Colon (tissue), 2 donors: Measurements from ENCODE around the gene TOM1L1.
A peak's percentile ranks its signal among the peaks of the same experiment; 100 is the strongest.

Experiments
- FAIRE-seq: peaks from 2 replicates; lab custom pipeline; 2012; peaks lifted over from hg19 to GRCh38; lab: Jason Lieb, UNC
- donor health status: control.
- donor health status: control.

TOM1L1 gene

DNA sequence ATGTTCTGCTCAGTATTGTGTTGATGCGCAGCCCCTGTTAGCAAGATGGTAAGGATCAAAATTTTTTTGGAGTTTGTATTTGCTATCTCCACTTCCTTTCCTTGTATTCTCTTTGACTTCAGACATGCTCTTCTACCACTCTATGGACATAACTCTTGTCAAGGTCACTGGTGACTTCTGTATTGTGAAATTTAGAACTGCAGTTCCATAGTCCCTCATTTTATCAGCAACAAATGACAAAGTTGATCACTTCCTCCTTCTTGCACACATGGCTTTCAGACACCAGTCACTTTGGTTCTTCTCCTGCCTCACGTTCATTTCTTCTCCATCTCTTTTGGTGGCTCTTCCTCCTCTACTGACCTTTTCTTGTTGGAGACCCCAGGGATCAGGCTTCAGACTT is 46.7 kb downstream of the TOM1L1 start:
- no peak for FAIRE-seq

DNA sequence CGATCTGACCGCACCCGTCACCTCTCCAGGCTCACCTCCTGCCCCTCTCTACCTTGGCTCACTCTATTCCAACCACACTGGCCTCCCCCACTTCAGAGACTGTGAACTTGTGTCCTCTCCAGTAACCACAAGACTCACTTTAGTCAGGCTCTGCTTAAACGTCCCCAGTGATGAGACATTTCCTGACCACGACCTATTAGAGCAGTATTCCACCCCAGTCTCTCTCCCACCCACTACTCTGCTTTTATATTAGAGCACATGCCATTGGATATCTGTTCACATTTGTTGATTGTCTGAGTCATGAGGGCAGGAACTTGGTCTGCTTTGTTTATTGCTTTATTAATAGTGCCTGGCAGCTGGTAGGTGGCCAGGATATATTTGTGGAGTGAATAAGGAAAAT is 47.7 kb downstream of the TOM1L1 start:
- no peak for FAIRE-seq

DNA sequence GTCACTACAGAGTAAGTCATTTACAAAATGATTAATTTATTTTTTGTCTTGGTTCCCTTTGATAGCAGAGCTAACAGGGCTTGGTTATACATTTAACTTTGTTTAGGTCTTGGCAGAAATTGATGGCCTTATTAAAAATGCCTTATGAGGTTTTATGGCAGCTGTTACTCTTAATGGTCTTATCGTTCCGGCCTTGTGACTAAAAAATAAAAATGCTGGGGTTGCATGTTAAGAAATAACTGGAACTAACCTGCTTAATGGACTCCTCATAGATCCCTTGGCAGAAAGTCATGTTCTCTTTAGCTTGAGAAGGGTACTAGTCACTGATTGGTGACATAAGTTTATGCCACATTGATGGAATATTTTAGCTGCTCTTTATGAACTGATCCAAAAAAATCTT is 49.5 kb downstream of the TOM1L1 start:
- FAIRE-seq: no peak

DNA sequence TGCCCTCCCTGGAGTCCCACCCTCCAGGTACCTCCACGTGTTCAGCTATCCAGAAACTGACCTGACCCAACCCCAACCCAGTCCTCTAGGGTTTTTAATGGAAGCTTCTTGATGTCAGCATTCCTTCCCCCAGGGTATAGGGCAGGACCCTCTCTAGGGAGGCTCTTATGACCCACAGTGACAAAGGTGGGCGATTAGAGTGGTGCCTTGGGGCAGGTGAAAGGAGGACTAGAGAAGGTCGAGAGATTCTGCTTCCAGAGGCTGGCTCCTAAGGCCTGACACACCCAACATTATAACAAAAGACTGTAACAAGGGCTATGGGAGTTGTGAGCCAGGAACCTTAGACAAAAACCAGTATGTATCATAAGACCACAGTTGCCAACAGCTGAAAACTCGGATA is 50.6 kb downstream of the TOM1L1 start:
- no peak for FAIRE-seq

DNA sequence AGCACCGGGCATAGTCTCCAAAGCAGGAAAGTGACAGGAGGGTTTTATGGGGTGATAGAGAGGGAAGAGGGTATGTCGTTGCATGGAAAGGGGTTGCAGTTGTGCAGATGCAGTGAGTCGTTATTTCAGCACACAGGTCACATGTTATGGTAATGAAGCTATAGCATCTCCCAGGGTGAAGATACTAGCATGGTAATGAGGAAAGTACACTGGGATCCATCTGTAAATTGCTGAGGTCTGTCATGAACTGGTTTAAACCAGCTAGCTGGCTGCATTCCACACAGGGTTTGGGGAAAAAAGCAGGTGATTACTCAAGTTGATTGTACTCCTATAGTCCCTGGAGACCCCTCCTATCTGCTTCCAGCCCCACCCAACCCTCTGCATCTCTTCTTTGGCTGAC is 56.1 kb downstream of the TOM1L1 start:
- FAIRE-seq: no peak

DNA sequence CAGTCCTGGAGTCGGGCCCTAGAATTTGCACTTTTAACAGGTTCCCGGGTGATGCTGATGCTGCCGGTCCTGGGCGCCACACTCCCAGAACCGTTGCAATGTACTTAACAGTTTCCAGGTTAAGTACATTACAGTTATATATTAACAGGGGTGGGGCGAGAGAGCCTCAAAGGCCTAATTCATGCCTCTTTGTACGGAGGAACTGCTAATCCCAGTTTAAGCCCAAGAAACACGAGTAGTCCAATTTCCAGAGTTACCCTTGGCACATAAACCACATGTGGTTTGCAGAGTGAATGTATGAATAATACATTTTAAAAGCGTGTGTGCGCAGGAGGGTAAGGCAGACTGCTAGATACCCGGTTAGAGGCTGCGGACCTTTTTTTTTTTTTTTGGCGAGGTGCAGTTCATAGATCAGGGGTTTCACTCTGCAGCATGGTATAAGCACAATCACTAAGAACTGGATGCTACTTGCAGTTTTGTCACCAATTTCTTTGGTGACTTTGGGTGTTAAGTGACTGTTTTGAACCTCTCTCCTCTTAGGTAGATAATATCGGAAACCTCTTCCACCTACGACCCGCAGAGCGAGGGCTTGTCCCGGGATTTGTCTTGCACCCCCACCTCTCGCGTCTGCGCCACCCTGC is 67.1 kb downstream of the TOM1L1 start:
- FAIRE-seq: no peak

DNA sequence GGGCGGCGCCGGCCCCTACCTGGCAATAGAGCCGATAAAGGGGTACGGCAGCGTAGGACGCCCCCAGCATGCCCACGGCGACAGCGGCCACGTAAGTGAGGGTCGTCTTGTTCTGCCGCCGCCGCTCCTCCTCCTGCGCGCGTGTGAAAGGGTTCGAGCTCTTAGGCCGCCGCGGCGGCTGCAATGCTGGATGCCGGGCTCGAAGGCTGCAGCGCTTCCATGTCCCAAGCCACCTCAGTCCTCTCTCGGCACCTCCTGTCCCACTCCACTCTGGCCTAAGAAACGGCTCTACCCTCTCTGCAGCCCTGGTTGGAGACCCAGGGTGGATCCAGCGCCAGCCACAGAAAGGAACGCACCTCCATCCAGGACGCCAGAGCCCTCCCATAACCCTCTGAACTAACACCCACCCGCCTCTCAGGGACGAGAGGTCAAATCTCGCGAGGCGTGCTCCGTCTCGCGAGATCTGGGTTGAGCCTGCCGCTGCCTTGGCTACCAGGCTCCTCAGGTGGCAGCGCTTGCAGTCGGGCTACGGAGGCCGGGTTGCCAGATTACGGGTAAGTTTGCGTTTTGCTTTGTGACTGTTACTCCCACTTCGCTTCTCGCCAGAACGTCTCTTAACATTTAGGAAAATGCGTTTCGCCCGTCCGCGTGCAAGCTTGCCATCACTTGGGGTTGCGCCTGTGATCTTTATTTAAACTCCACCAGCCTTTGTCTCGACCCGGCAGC is 67.8 kb downstream of the TOM1L1 start, which contains the start of the genes COX11 and STXBP4:
Gene COX11, minus strand, starts transcription at position 393 of the 726 bp plus-strand sequence. Its CDS starts 8 bp downstream, at position 385.
Gene STXBP4, plus strand, starts transcription at position 504 of the 726 bp plus-strand sequence. CDS start 17,455 bp downstream, outside the sequence.
- no peak for FAIRE-seq

DNA sequence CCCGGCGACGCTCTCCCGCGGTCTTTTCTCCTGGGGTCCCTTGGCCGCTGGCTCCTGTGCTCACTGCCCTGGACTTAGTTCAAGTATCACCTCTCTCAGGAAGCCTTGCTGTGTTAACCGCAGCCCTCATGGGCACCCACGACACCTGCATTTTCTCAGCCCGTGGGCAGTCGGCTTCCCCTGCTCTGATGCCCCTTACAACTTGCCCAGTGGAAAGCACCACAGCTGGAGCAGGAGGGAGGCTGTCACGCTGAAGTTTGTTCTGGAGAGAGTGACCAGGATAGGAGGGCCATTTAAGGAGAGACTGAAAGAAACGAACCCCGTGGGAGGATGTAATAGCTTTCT is 68.3 kb downstream of the TOM1L1 start:
- FAIRE-seq: no peak

DNA sequence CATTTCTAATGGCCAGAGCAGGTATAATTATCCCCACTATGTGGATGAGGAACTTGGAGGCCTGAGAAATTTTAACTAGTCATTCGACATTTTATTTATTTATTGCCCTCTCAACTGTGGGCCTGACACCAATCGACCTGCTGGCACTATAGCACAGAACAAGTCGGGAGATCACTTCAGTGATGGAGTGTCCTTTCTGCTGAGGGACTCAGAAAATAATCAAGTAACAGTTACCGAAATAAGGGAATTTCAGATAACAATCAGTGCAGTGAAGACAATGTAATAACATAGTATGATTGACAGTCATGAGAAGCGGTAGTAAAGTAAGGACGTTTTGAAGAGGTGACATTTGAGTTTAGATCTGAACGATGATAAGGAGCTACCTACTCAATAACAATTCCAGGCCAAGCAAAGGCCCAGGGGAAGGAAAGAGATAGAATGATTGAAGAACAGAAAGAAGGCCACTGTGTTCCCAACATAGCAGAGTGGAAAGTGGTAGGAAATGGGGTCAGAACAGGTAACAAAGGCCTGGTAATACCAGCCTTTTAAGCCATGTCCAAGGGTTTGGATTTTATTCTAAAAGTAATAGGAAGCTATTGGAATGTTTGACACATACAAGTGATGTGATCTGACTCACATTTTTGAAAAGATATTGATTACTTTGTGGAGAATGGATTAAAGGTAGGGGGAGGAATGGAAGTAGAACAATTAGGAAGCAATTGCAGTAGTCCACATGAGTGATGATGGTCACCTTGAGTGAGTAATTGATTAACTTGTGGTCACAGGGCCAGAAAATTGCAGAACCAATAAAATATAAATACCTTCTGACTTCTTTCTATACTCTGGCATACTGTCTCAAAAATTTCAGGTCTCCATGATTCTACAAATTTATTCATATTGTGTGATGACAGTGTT is 69.3 kb downstream of the TOM1L1 start:
- no peak for FAIRE-seq

DNA sequence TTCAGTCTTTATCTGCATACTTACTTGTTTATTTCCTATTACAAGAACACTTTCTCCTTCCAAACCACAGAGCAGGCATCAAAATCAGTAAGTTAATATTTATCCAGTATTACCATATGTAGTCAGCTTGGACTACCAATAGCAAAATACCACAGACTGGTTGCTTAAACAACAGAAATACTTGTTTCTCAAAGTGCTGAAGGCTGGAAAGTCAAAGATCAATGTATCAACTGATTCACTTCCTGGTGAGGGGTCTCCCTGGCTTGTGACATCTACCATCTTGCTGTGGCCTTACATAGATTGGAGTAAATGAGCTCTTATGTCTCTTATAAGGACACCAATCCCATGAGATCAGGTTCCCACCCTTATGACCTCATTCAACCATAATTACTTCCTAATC is 70.5 kb downstream of the TOM1L1 start:
- no peak for FAIRE-seq

DNA sequence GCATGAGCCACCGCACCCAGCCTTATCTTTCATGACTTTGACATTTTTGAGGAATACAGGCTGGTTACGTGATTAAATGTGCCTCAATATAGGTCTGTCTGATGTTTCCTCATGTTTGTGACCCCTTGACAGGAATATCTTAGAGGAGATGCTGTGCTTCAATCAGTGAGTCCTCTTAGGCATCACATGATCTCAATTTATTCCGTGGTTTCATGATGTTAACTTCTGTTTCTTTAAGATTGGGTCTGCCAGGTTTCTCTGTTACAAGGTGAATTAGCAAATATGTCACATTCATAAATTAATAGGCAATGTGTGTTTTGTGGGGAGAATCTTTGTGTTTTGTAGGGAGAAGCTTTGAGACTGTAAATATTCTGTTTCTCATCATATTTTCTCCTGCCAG is 71.2 kb downstream of the TOM1L1 start:
- no peak for FAIRE-seq

DNA sequence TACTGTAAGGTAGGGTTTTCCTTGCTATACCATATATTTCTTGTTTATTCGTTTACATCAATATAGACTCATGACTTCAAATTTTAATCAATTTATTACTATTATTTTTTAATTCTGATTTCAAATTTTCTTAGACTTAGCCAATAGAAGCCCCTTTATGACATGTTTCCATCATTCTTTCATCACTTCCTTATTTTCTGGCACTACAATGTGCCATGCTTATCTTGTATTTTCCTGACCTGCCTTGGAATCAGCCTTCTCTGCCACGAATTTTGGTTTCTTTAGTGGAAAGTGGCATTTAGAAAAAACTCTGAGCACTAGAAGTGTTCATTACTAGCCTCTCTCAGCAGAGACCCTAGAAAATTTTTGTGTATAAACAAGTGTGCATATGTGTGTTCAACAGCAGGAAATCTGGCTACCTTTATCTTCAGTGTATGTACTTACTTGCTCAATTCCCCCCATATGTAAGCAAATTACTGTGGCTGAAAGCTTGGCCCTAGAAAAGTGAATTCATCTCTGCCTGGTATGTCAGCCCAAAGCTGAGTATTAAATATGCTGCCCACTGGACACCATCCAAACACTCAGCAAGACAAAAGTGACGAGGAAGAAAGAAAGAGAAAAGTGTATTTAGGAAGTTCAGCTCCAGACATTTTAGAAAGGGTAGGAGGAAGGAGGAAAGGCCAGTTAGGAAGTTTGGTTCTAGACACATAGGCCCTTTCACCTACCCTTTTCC is 71.9 kb downstream of the TOM1L1 start:
- no peak for FAIRE-seq

DNA sequence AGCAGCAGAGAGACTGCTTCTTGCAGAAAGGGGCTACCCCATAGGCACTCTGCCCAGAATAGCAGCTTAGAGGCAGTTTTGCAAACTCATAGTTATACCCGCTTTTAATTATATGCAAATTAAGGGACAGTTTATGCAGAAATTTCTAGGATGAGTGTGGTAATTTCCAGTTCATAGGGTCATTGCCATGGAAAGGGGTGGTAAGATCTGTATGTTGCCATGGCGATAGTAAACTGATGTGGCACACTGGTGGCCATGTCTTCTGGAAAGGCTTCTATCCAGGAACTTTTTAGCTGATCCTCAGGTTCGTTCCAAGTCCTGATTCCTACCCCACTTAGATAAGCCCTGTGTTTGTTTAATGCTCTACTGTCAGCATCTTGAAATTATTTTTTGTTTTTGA is 74.1 kb downstream of the TOM1L1 start:
- no peak for FAIRE-seq

DNA sequence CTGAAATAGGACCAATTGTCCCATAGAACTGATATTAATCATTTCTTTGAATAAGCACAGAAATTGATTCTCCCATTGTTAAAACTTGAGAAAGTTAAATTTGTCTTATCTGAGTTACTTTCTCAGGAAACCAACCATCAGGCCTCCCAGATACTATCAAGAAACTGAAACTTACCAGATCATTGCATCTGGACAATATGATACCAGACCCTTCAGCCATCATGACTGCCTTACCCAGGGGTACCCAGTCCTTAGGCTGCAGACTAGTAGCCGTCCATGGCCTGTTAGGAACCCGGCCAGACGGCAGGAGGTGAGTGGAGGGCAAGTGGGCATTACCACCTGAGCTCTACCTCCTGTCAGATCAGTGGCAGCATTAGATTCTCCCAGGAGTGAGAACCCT is 75.7 kb downstream of the TOM1L1 start:
- no peak for FAIRE-seq

DNA sequence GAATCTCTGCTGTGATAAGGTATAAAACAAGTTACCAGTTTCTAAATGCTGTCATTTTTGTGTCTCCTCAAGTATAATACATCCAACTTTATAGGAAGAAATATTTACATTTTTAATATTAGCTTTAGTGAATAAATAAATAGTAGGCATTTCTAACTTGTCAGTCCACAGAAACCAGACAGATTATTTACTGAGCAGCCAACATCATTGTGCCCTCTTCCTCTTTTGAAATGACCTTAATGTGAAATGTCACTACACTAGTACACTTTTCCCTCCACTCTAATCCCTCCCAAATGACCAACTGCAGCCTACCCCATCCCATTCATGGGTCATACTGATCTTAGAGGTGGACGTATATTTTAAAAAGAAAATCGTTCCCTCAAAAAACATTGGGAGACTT is 77.1 kb downstream of the TOM1L1 start:
- no peak for FAIRE-seq

DNA sequence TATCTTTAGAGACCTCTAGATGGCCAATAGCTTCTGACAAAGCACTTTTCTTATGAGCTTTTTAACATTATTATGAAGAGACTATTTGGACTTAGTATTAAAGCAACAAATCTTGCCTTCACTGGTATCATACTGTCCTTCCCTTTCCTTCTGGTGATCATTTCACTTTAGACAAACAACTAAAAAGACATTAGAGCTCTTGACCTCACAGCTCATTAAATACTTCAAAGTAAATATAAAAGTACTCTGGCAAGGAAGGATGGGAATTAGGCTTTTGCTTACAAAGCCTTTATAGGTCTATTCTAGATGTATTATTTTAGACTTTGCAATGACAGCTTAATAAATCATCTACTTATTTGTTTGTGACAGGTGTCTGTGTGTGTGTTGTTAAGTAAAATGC is 79.0 kb downstream of the TOM1L1 start:
- no peak for FAIRE-seq

DNA sequence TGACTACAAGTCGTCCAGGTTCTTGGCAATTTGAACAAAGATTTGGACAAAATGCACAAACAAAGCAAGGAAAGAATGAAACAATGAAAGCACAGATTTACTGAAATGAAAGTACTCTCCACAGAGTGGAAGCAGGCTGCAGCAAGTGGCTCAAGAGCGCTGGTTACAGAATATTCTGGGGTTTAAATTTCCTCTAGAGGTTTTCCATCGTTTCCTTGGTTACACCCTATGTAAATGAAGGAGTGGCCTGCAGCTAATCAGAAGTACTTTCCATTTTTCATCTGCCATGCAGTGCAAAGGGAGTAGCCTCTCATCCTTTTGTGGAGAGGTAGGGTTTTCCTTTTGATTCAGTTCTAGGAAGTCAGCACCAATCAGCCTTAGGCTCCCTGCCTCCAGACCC is 79.7 kb downstream of the TOM1L1 start:
- FAIRE-seq: no peak

DNA sequence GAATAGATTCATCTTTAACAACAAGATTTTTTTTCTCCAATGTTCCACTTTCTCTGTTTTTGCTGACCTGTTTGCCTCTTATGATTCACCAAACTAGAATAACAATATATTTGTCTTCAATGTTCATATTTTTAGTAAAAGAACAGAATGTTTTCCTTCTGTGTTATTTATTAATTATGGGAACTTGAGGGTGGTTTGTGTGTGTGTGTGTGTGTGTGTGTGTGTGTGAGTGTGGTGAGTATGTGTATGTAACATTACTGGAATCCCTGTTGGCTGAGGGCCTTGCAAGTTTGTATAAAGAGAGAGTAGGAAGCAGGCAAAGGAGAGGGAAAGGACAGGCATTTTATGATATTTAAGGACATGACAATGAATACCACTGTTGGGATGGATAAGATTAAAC is 81.7 kb downstream of the TOM1L1 start:
- no peak for FAIRE-seq

DNA sequence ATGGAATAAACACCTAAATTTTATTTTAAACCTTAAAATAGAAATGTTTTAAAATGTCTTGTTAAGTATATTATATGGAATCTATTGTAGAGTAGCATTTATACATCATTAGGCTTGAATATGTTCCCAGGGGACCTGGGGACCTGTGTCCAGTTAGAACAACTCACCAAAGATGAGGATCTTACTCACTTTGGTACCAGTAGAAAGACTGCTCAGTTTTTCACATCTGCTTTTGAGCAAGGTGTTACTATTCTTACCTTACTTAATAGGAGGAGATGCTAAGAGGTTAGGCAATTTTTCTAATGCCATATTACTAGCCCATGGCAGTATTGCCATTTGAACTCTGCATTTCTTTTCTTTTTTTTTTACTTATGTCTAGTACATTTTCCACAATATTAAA is 82.6 kb downstream of the TOM1L1 start:
- FAIRE-seq: no peak

DNA sequence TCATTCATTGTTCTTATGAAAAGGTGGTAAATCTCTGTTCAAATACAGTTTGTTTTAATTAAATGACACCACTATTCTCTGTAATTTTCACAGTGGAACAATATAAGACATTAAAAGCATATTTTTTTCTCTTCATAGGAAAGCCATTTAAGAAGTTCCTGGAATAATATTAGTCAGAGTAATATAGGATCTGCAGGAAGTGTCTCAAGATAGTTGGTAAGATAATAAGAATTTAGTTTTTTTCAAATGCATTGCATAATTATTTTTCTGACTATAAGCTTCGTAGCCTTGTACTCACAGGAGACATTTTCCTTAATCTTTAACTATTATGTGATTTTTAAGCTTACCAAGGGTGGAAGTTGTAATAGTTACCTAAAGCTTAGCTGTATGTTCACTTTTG is 84.8 kb downstream of the TOM1L1 start:
- FAIRE-seq: no peak

DNA sequence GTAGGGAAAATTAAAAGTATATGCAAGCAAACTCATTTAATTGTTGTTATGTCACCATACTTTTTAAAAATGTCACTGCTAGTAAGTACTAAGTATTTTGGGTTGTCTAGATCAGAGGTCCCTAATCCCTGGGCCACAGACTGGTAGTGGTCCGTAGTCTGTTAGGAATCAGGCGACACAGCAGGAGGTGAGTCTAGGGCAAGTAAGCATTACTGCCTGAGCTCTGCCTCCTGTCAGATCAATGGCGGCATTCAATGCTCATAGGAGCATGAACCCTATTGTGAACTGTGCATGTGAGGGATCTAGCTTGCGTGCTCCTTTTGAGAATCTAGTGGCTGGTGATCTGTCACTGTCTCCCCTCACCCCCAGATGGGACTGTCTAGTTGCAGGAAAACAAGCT is 89.5 kb downstream of the TOM1L1 start:
- FAIRE-seq: no peak

DNA sequence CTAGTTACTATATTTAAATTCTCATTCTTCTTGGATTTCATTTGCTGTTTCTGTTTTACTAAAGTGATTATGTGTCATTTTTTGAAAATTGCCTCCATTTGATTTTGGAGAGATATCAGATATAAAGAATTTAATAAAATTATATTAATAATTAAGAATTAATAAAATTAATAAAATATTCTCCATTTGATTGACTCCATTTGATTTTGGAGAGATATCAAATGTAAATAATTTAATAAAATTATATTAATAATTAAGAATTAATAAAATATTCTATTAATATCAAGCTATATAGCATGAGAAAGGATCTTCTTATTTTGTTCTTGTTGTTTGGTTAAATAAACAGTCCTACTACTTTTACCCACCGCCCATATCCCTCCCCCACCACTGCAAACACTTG is 90.9 kb downstream of the TOM1L1 start:
- peak; percentile 69 for FAIRE-seq
